Breast epithelium (tissue), 3 donors: ENCODE results near the gene SDCBP2.

Experiments
- CTCF ChIP-seq, 3 donors: fragments of 450-650 bp; IDR thresholded peaks; one replicate each; pipeline ENCODE4 v1.5.1; 2016 to 2017; ENCODE audit warnings: antibody characterized with exemption in 3 of 3, mild to moderate bottlenecking in 3 of 3, moderate library complexity in 3 of 3
- POLR2A ChIP-seq: fragments of 450-650 bp; IDR thresholded peaks from one replicate; pipeline ENCODE4 v1.6.1; 2016; ENCODE audit warnings: antibody characterized with exemption, mild to moderate bottlenecking, moderate library complexity

GRCh38 chr20:1295276-1295930 is 33.5 kb downstream of the SDCBP2 start:
- no peak for TF ChIP-seq CTCF (IDR thresholded peaks at IDR 0.05)
- no peak for TF ChIP-seq POLR2A
